Testis (tissue), 3 donors: ENCODE measurements around the gene SMIM35. TPM values are rescaled to one million over a fixed set of nuclear protein-coding genes. Genes with fewer than 3 reads are reported as not detected.

ENCODE experiments used
- DNase-seq: peaks from one replicate; pipeline ENCODE4 v3.0.0-alpha.2; 2019
- H3K27ac ChIP-seq, 2 donors: fragments of 200-600 bp; sonication (generic); one replicate each; pipeline ENCODE4 v1.5.1; 2019
- H3K27me3 ChIP-seq: fragments of 200-600 bp; sonication (generic); one replicate; pipeline ENCODE4 v1.5.1; 2019
- H3K36me3 ChIP-seq: fragments of 200-600 bp; sonication (generic); one replicate; pipeline ENCODE4 v1.5.1; 2017; ENCODE audit warnings: low read depth; ENCODE audit errors: missing control alignments
- H3K4me1 ChIP-seq: fragments of 200-600 bp; sonication (generic); one replicate; pipeline ENCODE4 v1.5.1; 2019
- H3K4me3 ChIP-seq, 2 donors: fragments of 200-600 bp; sonication (generic); one replicate each; pipeline ENCODE4 v1.5.1; 2017 to 2019
- H3K9me3 ChIP-seq: fragments of 200-600 bp; sonication (generic); one replicate; pipeline ENCODE4 v1.5.1; 2017
- CTCF ChIP-seq, 3 experiments: fragments of 450-650 bp in 2 of 3; fragments of 200-600 bp in 1 of 3; sonication (generic) in 1 of 3; IDR thresholded peaks; one replicate each; pipeline ENCODE4 v1.5.1; 2016 to 2019; ENCODE audit warnings: antibody characterized with exemption in 3 of 3, mild to moderate bottlenecking in 2 of 3, moderate library complexity in 1 of 3
- POLR2A ChIP-seq: fragments of 450-650 bp; IDR thresholded peaks from one replicate; pipeline ENCODE4 v1.6.1; 2017; ENCODE audit warnings: antibody characterized with exemption, mild to moderate bottlenecking, moderate library complexity
- WGBS, 2 donors: methylation state at CpG; one replicate each; pipeline ENCODE4 v1.1.5; 2018; 5-methylcytosine and 5-hydroxymethylcytosine counted together
- intact Hi-C: fragments of 100-400 bp; cut with DNase I; formaldehyde crosslinking; loops from one replicate; pipeline ENCODE4 v1.15.1; 2023; ENCODE audit warnings: low total_unique reads
- polyA plus RNA-seq: library from polyadenylated mRNA; stranded (reverse); fragments of 350-450 nt; fragmentation: Illumina TruSeq; extraction: RNeasy Lipid Tissue Mini Kit (QIAGEN cat#74804); gene quantifications from one replicate; pipeline ENCODE4 v1.2.3, GENCODE V29; 2014; ENCODE audit warnings: low read depth, low replicate concordance; ENCODE audit not compliant: insufficient read depth
- total RNA-seq, 2 donors: library from RNA; depleted of rRNA; stranded (reverse); fragments of >200 nt; gene quantifications; one replicate each; pipeline ENCODE4 v1.2.3, GENCODE V29; 2016

The SMIM35 gene
- total and polyA plus RNA-seq, 3 donors from 2014 or later = 0.17 to 0.19 TPM; not detected in 1

GRCh38 chr11:118046964-118047700 lies 39.6 kb downstream of the SMIM35 start:
- intact Hi-C loops = no loop called here
- 83 to 91% methylated on average over 8 of the region's 8 CpGs for WGBS, 2 donors
- no peak for DNase-seq
- no peaks in the 10 kb centered on the region for H3K36me3 ChIP-seq
- TF ChIP-seq CTCF (IDR thresholded peaks at IDR 0.05) (no peak), POLR2A (no peak)
- H3K27me3 ChIP-seq = no peaks in the 10 kb centered on the region
- H3K9me3 ChIP-seq = no peaks in the 10 kb centered on the region
- no peak overlapping the region for H3K4me3 ChIP-seq
- H3K4me1 ChIP-seq = peaks cover 2% of the 10 kb centered on the region
- H3K27ac ChIP-seq = no peak overlapping the region

- H3K4me3 ChIP-seq = no peak overlapping the region
- H3K9me3 ChIP-seq = no peaks in the 10 kb centered on the region
- no peak for DNase-seq
- TF ChIP-seq POLR2A (no peak), CTCF (IDR thresholded peaks at IDR 0.05) (no peak)
- H3K27me3 ChIP-seq = no peaks in the 10 kb centered on the region
- intact Hi-C loops = no loop called here
- no peaks in the 10 kb centered on the region for H3K36me3 ChIP-seq
- H3K27ac ChIP-seq = no peak overlapping the region
- H3K4me1 ChIP-seq = peaks cover 2% of the 10 kb centered on the region
- WGBS, 2 donors = 77 to 81% methylated on average over 5 of the region's 5 CpGs
Measured at GRCh38 chr11:118046051-118046963, 40.5 kb downstream of the SMIM35 start.

GRCh38 chr11:118045191-118045590 lies 41.6 kb downstream of the SMIM35 start:
- no peaks in the 10 kb centered on the region for H3K27me3 ChIP-seq
- H3K36me3 ChIP-seq = no peaks in the 10 kb centered on the region
- 85 to 86% methylated on average over 2 of the region's 2 CpGs for WGBS, 2 donors
- no peaks in the 10 kb centered on the region for H3K9me3 ChIP-seq
- intact Hi-C loops = no loop called here
- TF ChIP-seq POLR2A = no peak
- TF ChIP-seq CTCF (IDR thresholded peaks at IDR 0.05) = no peak
- no peak overlapping the region for H3K27ac ChIP-seq
- DNase-seq = no peak
- no peak overlapping the region for H3K4me3 ChIP-seq
- H3K4me1 ChIP-seq = peaks cover 2% of the 10 kb centered on the region

- intact Hi-C loops = no loop called here
- Histone ChIP-seq H3K4me1 (peaks cover 2% of the 10 kb centered on the region), H3K27me3 (no peaks in the 10 kb centered on the region), H3K4me3 (no peak overlapping the region), H3K36me3 (no peaks in the 10 kb centered on the region), H3K27ac (no peak overlapping the region), H3K9me3 (no peaks in the 10 kb centered on the region)
- no peak for DNase-seq
- 60 to 65% methylated on average over 4 of the region's 4 CpGs for WGBS, 2 donors
- TF ChIP-seq CTCF (IDR thresholded peaks at IDR 0.05) (no peak), POLR2A (no peak)
Measured at GRCh38 chr11:118042796-118043195, 44.0 kb downstream of the SMIM35 start.
